B cell (primary cell): ENCODE measurements around the gene SLC44A1. TPM values are rescaled to one million over a fixed set of nuclear protein-coding genes. Genes with fewer than 3 reads are reported as not detected.

Source experiments
- ATAC-seq: fragments of 200-7000 bp; cut with Tn5 transposase; one replicate; pipeline ENCODE4 v1.10.0; 2021; ENCODE audit warnings: low read depth, mild to moderate bottlenecking, moderate number of reproducible peaks, moderate library complexity
- CTCF ChIA-PET: fragments of 350-600 bp; sonication (Branson Sonifier 250); formaldehyde crosslinking; loops from one replicate; lab custom pipeline; 2021; ENCODE audit warnings: antibody characterized with exemption, inconsistent platforms; lab: Charles Lee
- POLR2A ChIA-PET: fragments of 350-600 bp; sonication (Branson Sonifier 250); formaldehyde crosslinking; loops from one replicate; lab custom pipeline; 2021; ENCODE audit warnings: antibody characterized with exemption; lab: Charles Lee
- DNase-seq: peaks from one replicate; pipeline ENCODE4 v3.0.0; 2013
- H2AFZ ChIP-seq: 2 replicates; pipeline ENCODE4 v1.6.1; 2012; ENCODE audit warnings: mild to moderate bottlenecking, low read depth, low read length; ENCODE audit not compliant: insufficient read depth, poor library complexity, severe bottlenecking
- H3K27ac ChIP-seq, 2 donors: 1 replicate in 1 of 2; 2 replicates in 1 of 2; pipeline ENCODE4 v1.5.1; 2012 to 2013; ENCODE audit warnings: low read length in 2 of 2, mild to moderate bottlenecking in 2 of 2, moderate library complexity in 1 of 2
- H3K27me3 ChIP-seq, 4 experiments: fragments of 200-600 bp in 1 of 4; sonication (generic) in 1 of 4; replicated peaks in 1 of 4; 1 replicate in 2 of 4; 2 replicates in 2 of 4; pipeline versions ENCODE4 v1.6.1 to v1.7.0; 2013 to 2016; ENCODE audit warnings: low read length in 3 of 4, mild to moderate bottlenecking in 2 of 4, mixed read lengths in 1 of 4, moderate library complexity in 1 of 4; ENCODE audit not compliant: insufficient read depth in 4 of 4, control insufficient read depth in 3 of 4; ENCODE audit errors: control extremely low read depth in 1 of 4
- H3K36me3 ChIP-seq, 2 experiments: replicated peaks in 1 of 2; 1 replicate in 1 of 2; 2 replicates in 1 of 2; pipeline versions ENCODE4 v1.6.1 to v1.7.1; 2013; ENCODE audit warnings: low read length in 1 of 2; ENCODE audit not compliant: insufficient read depth in 2 of 2, control insufficient read depth in 1 of 2; ENCODE audit errors: control extremely low read depth in 1 of 2, extremely low read depth in 1 of 2
- H3K4me1 ChIP-seq, 2 donors: fragments of 200-600 bp in 1 of 2; sonication (generic) in 1 of 2; 1 replicate in 1 of 2; 2 replicates in 1 of 2; pipeline versions ENCODE4 v1.5.1 to v1.6.1; 2013 to 2017; ENCODE audit warnings: low read length in 2 of 2; ENCODE audit not compliant: control insufficient read depth in 2 of 2, insufficient read depth in 2 of 2
- H3K4me2 ChIP-seq: replicated peaks from 2 replicates; pipeline ENCODE3; 2012; ENCODE audit warnings: mild to moderate bottlenecking, low read depth, low read length; ENCODE audit not compliant: poor library complexity, severe bottlenecking
- H3K4me3 ChIP-seq, 5 experiments: fragments of 200-600 bp in 1 of 5; sonication (generic) in 1 of 5; 1 replicate in 3 of 5; 2 replicates in 2 of 5; pipeline versions ENCODE4 v1.5.1 to v1.7.0; 2011 to 2016; ENCODE audit warnings: low read length in 4 of 5, mild to moderate bottlenecking in 4 of 5, low read depth in 2 of 5, control low read depth in 1 of 5, moderate library complexity in 1 of 5; ENCODE audit not compliant: insufficient read depth in 1 of 5; ENCODE audit errors: control extremely low read depth in 1 of 5, extremely low read depth in 1 of 5
- H3K79me2 ChIP-seq: fragments of 200-600 bp; sonication (generic); one replicate; pipeline ENCODE4 v1.6.0; 2016; ENCODE audit warnings: low read length; ENCODE audit not compliant: control insufficient read depth, insufficient read depth
- H3K9ac ChIP-seq: fragments of 200-600 bp; sonication (generic); 2 replicates; pipeline ENCODE4 v1.6.1; 2017; ENCODE audit warnings: mild to moderate bottlenecking, low read length, moderate library complexity
- H3K9me3 ChIP-seq, 3 donors: one replicate each; pipeline versions ENCODE4 v1.6.1 to v1.7.1; 2013; ENCODE audit warnings: low read length in 2 of 3; ENCODE audit not compliant: control insufficient read depth in 2 of 3, insufficient read depth in 1 of 3; ENCODE audit errors: control extremely low read depth in 1 of 3
- H4K20me1 ChIP-seq: 2 replicates; pipeline ENCODE4 v1.6.0; 2012; ENCODE audit warnings: mild to moderate bottlenecking, low read length; ENCODE audit not compliant: insufficient read depth, control insufficient read depth, poor library complexity, severe bottlenecking
- H3K27ac Mint-ChIP-seq: one replicate; pipeline ENCODE4 v1.8.0; 2021; ENCODE audit warnings: mixed read lengths
- H3K27me3 Mint-ChIP-seq: one replicate; pipeline ENCODE4 v1.8.0; 2021; ENCODE audit warnings: mixed read lengths
- H3K4me1 Mint-ChIP-seq: one replicate; pipeline ENCODE4 v1.8.0; 2021; ENCODE audit warnings: mixed read lengths
- H3K4me3 Mint-ChIP-seq: one replicate; pipeline ENCODE4 v1.8.0; 2021; ENCODE audit warnings: mixed read lengths
- H3K9me3 Mint-ChIP-seq: one replicate; pipeline ENCODE4 v1.8.0; 2022; ENCODE audit warnings: mixed read lengths; ENCODE audit not compliant: insufficient read depth
- EZH2 ChIP-seq: IDR thresholded peaks from 2 replicates; pipeline ENCODE4 v1.6.1; 2012; ENCODE audit warnings: borderline replicate concordance, low read depth, mild to moderate bottlenecking, moderate library complexity, low read length; ENCODE audit not compliant: insufficient read depth, poor library complexity, severe bottlenecking
- WGBS: methylation state at CpG from one replicate; pipeline ENCODE4 v1.1.5; 2013; ENCODE audit warnings: missing lambda C conversion rate; ENCODE audit not compliant: insufficient coverage; 5-methylcytosine and 5-hydroxymethylcytosine counted together
- intact Hi-C: fragments of 100-400 bp; cut with micrococcal nuclease; formaldehyde crosslinking; loops from one replicate; pipeline ENCODE4 v1.10.0; 2022
- polyA plus RNA-seq: library from polyadenylated mRNA; depleted of rRNA; stranded (reverse); fragments of >200 nt; gene quantifications from 2 replicates; pipeline ENCODE4 v1.2.3, GENCODE V29; 2012
- total RNA-seq, 2 donors: library from RNA; stranded (reverse); fragments of 120-200 nt in 1 of 2; gene quantifications; 1 replicate in 1 of 2; 2 replicates in 1 of 2; pipeline versions ENCODE4 v1.2.3 to v1.2.4, GENCODE V29; 2013 to 2022
- TF ChIP-seq, protein P1 (sequence below): fragments of 200-600 bp; IDR thresholded peaks from one replicate; pipeline ENCODE4 v1.8.0; 2022; ENCODE audit warnings: antibody characterized with exemption, mild to moderate bottlenecking

SLC44A1 gene
- total and polyA plus RNA-seq, 2 donors (not counting 1 experiment from before 2014, with no cell fraction given), result 2.2 to 17.7 TPM

- ATAC-seq (no peak), DNase-seq (no peak)
- no peaks in the 10 kb centered on the region for H4K20me1 ChIP-seq
- H2AFZ ChIP-seq, result no peak overlapping the region
- H3K27ac Mint-ChIP-seq, result no peak overlapping the region
- no peak for TF ChIP-seq EZH2
- TF ChIP-seq, protein P1, sequence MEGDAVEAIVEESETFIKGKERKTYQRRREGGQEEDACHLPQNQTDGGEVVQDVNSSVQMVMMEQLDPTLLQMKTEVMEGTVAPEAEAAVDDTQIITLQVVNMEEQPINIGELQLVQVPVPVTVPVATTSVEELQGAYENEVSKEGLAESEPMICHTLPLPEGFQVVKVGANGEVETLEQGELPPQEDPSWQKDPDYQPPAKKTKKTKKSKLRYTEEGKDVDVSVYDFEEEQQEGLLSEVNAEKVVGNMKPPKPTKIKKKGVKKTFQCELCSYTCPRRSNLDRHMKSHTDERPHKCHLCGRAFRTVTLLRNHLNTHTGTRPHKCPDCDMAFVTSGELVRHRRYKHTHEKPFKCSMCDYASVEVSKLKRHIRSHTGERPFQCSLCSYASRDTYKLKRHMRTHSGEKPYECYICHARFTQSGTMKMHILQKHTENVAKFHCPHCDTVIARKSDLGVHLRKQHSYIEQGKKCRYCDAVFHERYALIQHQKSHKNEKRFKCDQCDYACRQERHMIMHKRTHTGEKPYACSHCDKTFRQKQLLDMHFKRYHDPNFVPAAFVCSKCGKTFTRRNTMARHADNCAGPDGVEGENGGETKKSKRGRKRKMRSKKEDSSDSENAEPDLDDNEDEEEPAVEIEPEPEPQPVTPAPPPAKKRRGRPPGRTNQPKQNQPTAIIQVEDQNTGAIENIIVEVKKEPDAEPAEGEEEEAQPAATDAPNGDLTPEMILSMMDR, result no peak
- H3K9ac ChIP-seq, result no peak overlapping the region
- peaks cover 17% of the 10 kb centered on the region for H3K4me1 Mint-ChIP-seq
- H3K36me3 ChIP-seq, result no peaks in the 10 kb centered on the region
- H3K9me3 ChIP-seq, result no peaks in the 10 kb centered on the region
- intact Hi-C loops, result no loop called here
- ChIA-PET CTCF (no interaction called here), POLR2A (no interaction called here)
- no peak overlapping the region for H3K4me3 Mint-ChIP-seq
- no peak overlapping the region for H3K4me2 ChIP-seq
- no peak overlapping the region for H3K4me3 ChIP-seq
- no peaks in the 10 kb centered on the region for H3K27me3 Mint-ChIP-seq
- H3K4me1 ChIP-seq, result peaks cover 7 to 14% of the 10 kb centered on the region in 2 donors
- H3K27me3 ChIP-seq, result no peaks in the 10 kb centered on the region
- no peaks in the 10 kb centered on the region for H3K9me3 Mint-ChIP-seq
- WGBS, result no CpG with 5 or more reads among the region's 2 CpGs
- no peaks in the 10 kb centered on the region for H3K79me2 ChIP-seq
- H3K27ac ChIP-seq, result no peak overlapping the region
These were observed 66.9 kb downstream of the SLC44A1 start for GRCh38 chr9:105311306-105311705.

- ATAC-seq, result no peak
- no peaks in the 10 kb centered on the region for H3K36me3 ChIP-seq
- no peak overlapping the region for H3K27ac ChIP-seq
- DNase-seq, result no peak
- intact Hi-C loops, result no loop called here
- no peaks in the 10 kb centered on the region for H3K9me3 ChIP-seq
- no peak for TF ChIP-seq EZH2
- TF ChIP-seq, protein P1, result no peak
- peaks cover 9 to 13% of the 10 kb centered on the region in 2 donors for H3K4me1 ChIP-seq
- Mint-ChIP-seq H3K4me1 (peaks cover 15% of the 10 kb centered on the region), H3K27me3 (no peaks in the 10 kb centered on the region), H3K4me3 (no peak overlapping the region), H3K9me3 (no peaks in the 10 kb centered on the region), H3K27ac (no peak overlapping the region)
- no peak overlapping the region for H3K4me2 ChIP-seq
- H2AFZ ChIP-seq, result no peak overlapping the region
- ChIA-PET CTCF (no interaction called here), POLR2A (interaction anchor here (0.6 kb wide), 1 partner anchor 8 kb away, joined by 9 read pairs; no protein-coding TSS in a partner anchor)
- no peak overlapping the region for H3K4me3 ChIP-seq
- H3K79me2 ChIP-seq, result no peaks in the 10 kb centered on the region
- no peak overlapping the region for H3K9ac ChIP-seq
- no peaks in the 10 kb centered on the region for H3K27me3 ChIP-seq
- H4K20me1 ChIP-seq, result no peaks in the 10 kb centered on the region
These were observed 68.8 kb downstream of the SLC44A1 start for GRCh38 chr9:105313238-105313637.
